ENCODE data around the gene FAM216B. TPM values are rescaled to one million over a fixed set of nuclear protein-coding genes. Genes with fewer than 3 reads are reported as not detected.
"Not testable (repeated sequence)": the region's sequence is repeated elsewhere in the genome, so short reads cannot be mapped to it uniquely, and the experiment has no call there.

Gene FAM216B
- total RNA-seq, 1 donor from 2014 or later: not detected

- Mint-ChIP-seq H3K4me3 (ENCODE audit: low read depth) (no peak overlapping the region), H3K4me1 (ENCODE audit: low read depth) (no peaks in the 10 kb centered on the region), H3K27me3 (ENCODE audit: low read depth) (peaks cover 2% of the 10 kb centered on the region), H3K9me3 (no peaks in the 10 kb centered on the region), H3K36me3 (ENCODE audit: low read depth) (no peaks in the 10 kb centered on the region), H3K27ac (no peak overlapping the region)
- no peak for DNase-seq (ENCODE audit: low spot score)
- intact Hi-C loops (cut with micrococcal nuclease): no loop called here
Observed at GRCh38 chr13:42754801-42755510, 26.4 kb upstream of the FAM216B start.

GRCh38 chr13:42757678-42758420, 23.5 kb upstream of the FAM216B start:
- Mint-ChIP-seq H3K4me3 (ENCODE audit: low read depth) (no peak overlapping the region), H3K9me3 (no peaks in the 10 kb centered on the region), H3K27me3 (ENCODE audit: low read depth) (peaks cover 2% of the 10 kb centered on the region), H3K36me3 (ENCODE audit: low read depth) (no peaks in the 10 kb centered on the region), H3K4me1 (ENCODE audit: low read depth) (peaks cover under 1% of the 10 kb centered on the region), H3K27ac (no peak overlapping the region)
- intact Hi-C loops (cut with micrococcal nuclease): no loop called here
- no peak for DNase-seq (ENCODE audit: low spot score)

- no peak for DNase-seq (ENCODE audit: low spot score)
- H3K27me3 Mint-ChIP-seq (ENCODE audit: low read depth): peaks cover 2% of the 10 kb centered on the region
- no peaks in the 10 kb centered on the region for H3K9me3 Mint-ChIP-seq
- peaks cover 2% of the 10 kb centered on the region for H3K4me1 Mint-ChIP-seq (ENCODE audit: low read depth)
- intact Hi-C loops (cut with micrococcal nuclease): no loop called here
- H3K4me3 Mint-ChIP-seq (ENCODE audit: low read depth): no peak overlapping the region
- no peak overlapping the region for H3K27ac Mint-ChIP-seq
- no peaks in the 10 kb centered on the region for H3K36me3 Mint-ChIP-seq (ENCODE audit: low read depth)
Observed at GRCh38 chr13:42758515-42758914, 22.9 kb upstream of the FAM216B start.

- no peaks in the 10 kb centered on the region for H3K9me3 Mint-ChIP-seq
- H3K36me3 Mint-ChIP-seq (ENCODE audit: low read depth): no peaks in the 10 kb centered on the region
- no peak for DNase-seq (ENCODE audit: low spot score)
- intact Hi-C loops (cut with micrococcal nuclease): no loop called here
- H3K4me1 Mint-ChIP-seq (ENCODE audit: low read depth): peaks cover 2% of the 10 kb centered on the region
- H3K27me3 Mint-ChIP-seq (ENCODE audit: low read depth): peaks cover 4% of the 10 kb centered on the region
- H3K4me3 Mint-ChIP-seq (ENCODE audit: low read depth): no peak overlapping the region
- H3K27ac Mint-ChIP-seq: no peak overlapping the region
Observed at GRCh38 chr13:42760951-42761350, 20.4 kb upstream of the FAM216B start.

- Mint-ChIP-seq H3K36me3 (ENCODE audit: low read depth) (no peaks in the 10 kb centered on the region), H3K4me1 (ENCODE audit: low read depth) (peaks cover 2% of the 10 kb centered on the region), H3K27ac (no peak overlapping the region), H3K27me3 (ENCODE audit: low read depth) (peaks cover 4% of the 10 kb centered on the region), H3K4me3 (ENCODE audit: low read depth) (no peak overlapping the region), H3K9me3 (no peaks in the 10 kb centered on the region)
- intact Hi-C loops (cut with micrococcal nuclease): no loop called here
- DNase-seq (ENCODE audit: low spot score): no peak
Observed at GRCh38 chr13:42762251-42762650, 19.1 kb upstream of the FAM216B start.

- H3K27me3 Mint-ChIP-seq (ENCODE audit: low read depth): peaks cover 5% of the 10 kb centered on the region
- intact Hi-C loops (cut with micrococcal nuclease): no loop called here
- H3K9me3 Mint-ChIP-seq: no peaks in the 10 kb centered on the region
- H3K4me3 Mint-ChIP-seq (ENCODE audit: low read depth): no peak overlapping the region
- no peak for DNase-seq (ENCODE audit: low spot score)
- H3K4me1 Mint-ChIP-seq (ENCODE audit: low read depth): peaks cover 2% of the 10 kb centered on the region
- no peak overlapping the region for H3K27ac Mint-ChIP-seq
- no peaks in the 10 kb centered on the region for H3K36me3 Mint-ChIP-seq (ENCODE audit: low read depth)
Observed at GRCh38 chr13:42762917-42763316, 18.5 kb upstream of the FAM216B start.

GRCh38 chr13:42766016-42766415, 15.4 kb upstream of the FAM216B start:
- no peak for DNase-seq (ENCODE audit: low spot score)
- Mint-ChIP-seq H3K9me3 (no peaks in the 10 kb centered on the region), H3K27me3 (ENCODE audit: low read depth) (peaks cover 21% of the 10 kb centered on the region), H3K4me1 (ENCODE audit: low read depth) (peaks cover 2% of the 10 kb centered on the region), H3K27ac (no peak overlapping the region), H3K36me3 (ENCODE audit: low read depth) (no peaks in the 10 kb centered on the region), H3K4me3 (ENCODE audit: low read depth) (no peak overlapping the region)
- intact Hi-C loops (cut with micrococcal nuclease): no loop called here

GRCh38 chr13:42769650-42770049, 11.7 kb upstream of the FAM216B start:
- DNase-seq (ENCODE audit: low spot score): no peak
- H3K36me3 Mint-ChIP-seq (ENCODE audit: low read depth): no peaks in the 10 kb centered on the region
- H3K9me3 Mint-ChIP-seq: no peaks in the 10 kb centered on the region
- no peak overlapping the region for H3K27ac Mint-ChIP-seq
- H3K4me3 Mint-ChIP-seq (ENCODE audit: low read depth): no peak overlapping the region
- H3K27me3 Mint-ChIP-seq (ENCODE audit: low read depth): peaks cover 36% of the 10 kb centered on the region
- no peaks in the 10 kb centered on the region for H3K4me1 Mint-ChIP-seq (ENCODE audit: low read depth)
- intact Hi-C loops (cut with micrococcal nuclease): no loop called here

- intact Hi-C loops (cut with micrococcal nuclease); H3K4me1 Mint-ChIP-seq (ENCODE audit: low read depth); DNase-seq (ENCODE audit: low spot score); H3K4me3 Mint-ChIP-seq (ENCODE audit: low read depth); H3K36me3 Mint-ChIP-seq (ENCODE audit: low read depth); H3K27ac Mint-ChIP-seq; H3K9me3 Mint-ChIP-seq: not testable (repeated sequence)
- H3K27me3 Mint-ChIP-seq (ENCODE audit: low read depth): peaks cover 24% of the 10 kb centered on the region
Observed at GRCh38 chr13:42776558-42776957, 4.8 kb upstream of the FAM216B start.

- Mint-ChIP-seq H3K27ac (no peak overlapping the region), H3K36me3 (ENCODE audit: low read depth) (no peaks in the 10 kb centered on the region), H3K4me1 (ENCODE audit: low read depth) (no peaks in the 10 kb centered on the region), H3K27me3 (ENCODE audit: low read depth) (peaks cover 25% of the 10 kb centered on the region), H3K4me3 (ENCODE audit: low read depth) (no peak overlapping the region), H3K9me3 (no peaks in the 10 kb centered on the region)
- DNase-seq (ENCODE audit: low spot score): no peak
- intact Hi-C loops (cut with micrococcal nuclease): no loop called here
Observed at GRCh38 chr13:42777467-42777866, 3.9 kb upstream of the FAM216B start.

- peaks cover 16% of the 10 kb centered on the region for H3K27me3 Mint-ChIP-seq (ENCODE audit: low read depth)
- intact Hi-C loops (cut with micrococcal nuclease): no loop called here
- H3K4me1 Mint-ChIP-seq (ENCODE audit: low read depth): no peaks in the 10 kb centered on the region
- H3K36me3 Mint-ChIP-seq (ENCODE audit: low read depth): no peaks in the 10 kb centered on the region
- DNase-seq (ENCODE audit: low spot score): no peak
- H3K4me3 Mint-ChIP-seq (ENCODE audit: low read depth): no peak overlapping the region
- H3K27ac Mint-ChIP-seq: no peak overlapping the region
- no peaks in the 10 kb centered on the region for H3K9me3 Mint-ChIP-seq
Observed at GRCh38 chr13:42780044-42780443, 1.3 kb upstream of the FAM216B start.

- Mint-ChIP-seq H3K9me3 (no peaks in the 10 kb centered on the region), H3K4me3 (ENCODE audit: low read depth) (no peak overlapping the region), H3K4me1 (ENCODE audit: low read depth) (no peaks in the 10 kb centered on the region), H3K36me3 (ENCODE audit: low read depth) (no peaks in the 10 kb centered on the region), H3K27me3 (ENCODE audit: low read depth) (peaks cover 10% of the 10 kb centered on the region), H3K27ac (no peak overlapping the region)
- no peak for DNase-seq (ENCODE audit: low spot score)
- intact Hi-C loops (cut with micrococcal nuclease): no loop called here
Observed at GRCh38 chr13:42786715-42787114, 5.3 kb downstream of the FAM216B start.

- no peak overlapping the region for H3K4me3 Mint-ChIP-seq (ENCODE audit: low read depth)
- peaks cover 15% of the 10 kb centered on the region for H3K27me3 Mint-ChIP-seq (ENCODE audit: low read depth)
- DNase-seq (ENCODE audit: low spot score): no peak
- intact Hi-C loops (cut with micrococcal nuclease): no loop called here
- no peaks in the 10 kb centered on the region for H3K4me1 Mint-ChIP-seq (ENCODE audit: low read depth)
- no peaks in the 10 kb centered on the region for H3K9me3 Mint-ChIP-seq
- H3K36me3 Mint-ChIP-seq (ENCODE audit: low read depth): no peaks in the 10 kb centered on the region
- H3K27ac Mint-ChIP-seq: no peak overlapping the region
Observed at GRCh38 chr13:42788601-42789000, 7.2 kb downstream of the FAM216B start.
